Measurements from ENCODE around the gene ITGAV. TPM values are rescaled to one million over a fixed set of nuclear protein-coding genes. Genes with fewer than 3 reads are reported as not detected.

ITGAV gene
- total and polyA plus RNA-seq, 2 donors (not counting 1 experiment from before 2014, with no cell fraction given): 121 to 205 TPM

- H3K27ac ChIP-seq (ENCODE audit: insufficient read depth, low read length): no peak overlapping the region
- no peaks in the 10 kb centered on the region for H3K79me2 ChIP-seq (ENCODE audit: control insufficient read depth, insufficient read depth, low read length)
- peaks cover 1% of the 10 kb centered on the region for H3K36me3 ChIP-seq (ENCODE audit: control insufficient read depth, insufficient read depth, low read length)
- no peak overlapping the region for H3K4me3 ChIP-seq (replicated peaks in 1 of 4; ENCODE audit: control extremely low read depth in 1 of 4, insufficient read depth in 1 of 4, low read depth in 3 of 4, low read length in 4 of 4)
- TF ChIP-seq CTCF (conservative IDR thresholded peaks at IDR 0.05 in 1 of 2, IDR thresholded peaks at IDR 0.05 in 1 of 2; ENCODE audit: low read depth in 1 of 2, low read length in 2 of 2) (no peak), EZH2 (IDR thresholded peaks at IDR 0.05; ENCODE audit: low read length, missing control alignments) (no peak)
- DNase-seq (ENCODE audit: low read depth in 2 of 2): no peak
- H3K4me2 ChIP-seq (ENCODE audit: extremely low read depth, insufficient read depth, low read length): no peak overlapping the region
- H3K9ac ChIP-seq (ENCODE audit: insufficient read depth, low read length): no peak overlapping the region
- no peaks in the 10 kb centered on the region for H3K27me3 ChIP-seq (ENCODE audit: control insufficient read depth, insufficient read depth, low read length)
- H4K20me1 ChIP-seq (ENCODE audit: control insufficient read depth, extremely low read depth, insufficient read depth, low read length): no peaks in the 10 kb centered on the region
- H3K9me3 ChIP-seq (ENCODE audit: control insufficient read depth, insufficient read depth, low read depth, low read length): no peaks in the 10 kb centered on the region
- H2AFZ ChIP-seq (ENCODE audit: low read length): no peak overlapping the region
- H3K4me1 ChIP-seq (ENCODE audit: control insufficient read depth, extremely low read depth, insufficient read depth, low read length): no peaks in the 10 kb centered on the region
Measured at GRCh38 chr2:186623084-186623483, 33.2 kb downstream of the ITGAV start.

- no peak for DNase-seq (ENCODE audit: low read depth in 2 of 2)
- H4K20me1 ChIP-seq (ENCODE audit: control insufficient read depth, extremely low read depth, insufficient read depth, low read length): no peaks in the 10 kb centered on the region
- no peak overlapping the region for H3K9ac ChIP-seq (ENCODE audit: insufficient read depth, low read length)
- peaks cover 1% of the 10 kb centered on the region for H3K36me3 ChIP-seq (ENCODE audit: control insufficient read depth, insufficient read depth, low read length)
- no peaks in the 10 kb centered on the region for H3K79me2 ChIP-seq (ENCODE audit: control insufficient read depth, insufficient read depth, low read length)
- H3K27ac ChIP-seq (ENCODE audit: insufficient read depth, low read length): no peak overlapping the region
- no peak overlapping the region for H2AFZ ChIP-seq (ENCODE audit: low read length)
- H3K4me1 ChIP-seq (ENCODE audit: control insufficient read depth, extremely low read depth, insufficient read depth, low read length): no peaks in the 10 kb centered on the region
- H3K9me3 ChIP-seq (ENCODE audit: control insufficient read depth, insufficient read depth, low read depth, low read length): no peaks in the 10 kb centered on the region
- no peak for TF ChIP-seq CTCF (conservative IDR thresholded peaks at IDR 0.05 in 1 of 2, IDR thresholded peaks at IDR 0.05 in 1 of 2; ENCODE audit: low read depth in 1 of 2, low read length in 2 of 2)
- TF ChIP-seq EZH2 (IDR thresholded peaks at IDR 0.05; ENCODE audit: low read length, missing control alignments): no peak
- H3K4me3 ChIP-seq (replicated peaks in 1 of 4; ENCODE audit: control extremely low read depth in 1 of 4, insufficient read depth in 1 of 4, low read depth in 3 of 4, low read length in 4 of 4): no peak overlapping the region
- no peak overlapping the region for H3K4me2 ChIP-seq (ENCODE audit: extremely low read depth, insufficient read depth, low read length)
- no peaks in the 10 kb centered on the region for H3K27me3 ChIP-seq (ENCODE audit: control insufficient read depth, insufficient read depth, low read length)
Measured at GRCh38 chr2:186624276-186624675, 34.4 kb downstream of the ITGAV start.

GRCh38 chr2:186629250-186629996 is 39.6 kb downstream of the ITGAV start:
- Histone ChIP-seq H4K20me1 (ENCODE audit: control insufficient read depth, extremely low read depth, insufficient read depth, low read length) (no peaks in the 10 kb centered on the region), H2AFZ (ENCODE audit: low read length) (no peak overlapping the region), H3K4me2 (ENCODE audit: extremely low read depth, insufficient read depth, low read length) (no peak overlapping the region), H3K9ac (ENCODE audit: insufficient read depth, low read length) (no peak overlapping the region), H3K36me3 (ENCODE audit: control insufficient read depth, insufficient read depth, low read length) (no peaks in the 10 kb centered on the region), H3K27ac (ENCODE audit: insufficient read depth, low read length) (no peak overlapping the region), H3K9me3 (ENCODE audit: control insufficient read depth, insufficient read depth, low read depth, low read length) (no peaks in the 10 kb centered on the region), H3K27me3 (ENCODE audit: control insufficient read depth, insufficient read depth, low read length) (no peaks in the 10 kb centered on the region), H3K4me1 (ENCODE audit: control insufficient read depth, extremely low read depth, insufficient read depth, low read length) (no peaks in the 10 kb centered on the region), H3K4me3 (replicated peaks in 1 of 4; ENCODE audit: control extremely low read depth in 1 of 4, insufficient read depth in 1 of 4, low read depth in 3 of 4, low read length in 4 of 4) (no peak overlapping the region), H3K79me2 (ENCODE audit: control insufficient read depth, insufficient read depth, low read length) (no peaks in the 10 kb centered on the region)
- TF ChIP-seq CTCF (conservative IDR thresholded peaks at IDR 0.05 in 1 of 2, IDR thresholded peaks at IDR 0.05 in 1 of 2; ENCODE audit: low read depth in 1 of 2, low read length in 2 of 2): no peak
- no peak for TF ChIP-seq EZH2 (IDR thresholded peaks at IDR 0.05; ENCODE audit: low read length, missing control alignments)
- peak in 1 of 2 donors; percentile 67 for DNase-seq (ENCODE audit: low read depth in 2 of 2)
